OCI-LY3 (cell line): ENCODE measurements around the gene RFTN1.

ENCODE experiments used
- H2AFZ ChIP-seq: fragments of 200-600, 300-600 bp; shearing (Covaris generic); 2 replicates; pipeline ENCODE4 v1.6.0; 2014; ENCODE audit warnings: antibody characterized with exemption, low read depth, low read length
- H3K27ac ChIP-seq: fragments of 200-600, 300-600 bp; sonication (generic); 2 replicates; pipeline ENCODE4 v1.5.1; 2014; ENCODE audit warnings: mild to moderate bottlenecking, low read length, moderate library complexity, mixed read lengths
- H3K27me3 ChIP-seq: fragments of 200-600, 300-600 bp; sonication (generic); 2 replicates; pipeline ENCODE4 v1.6.1; 2014; ENCODE audit warnings: low read depth, low read length, mixed read lengths
- H3K36me3 ChIP-seq: fragments of 200-600, 300-600 bp; sonication (generic); replicated peaks from 2 replicates; pipeline ENCODE3; 2014; ENCODE audit warnings: low read depth, low read length, mixed read lengths
- H3K4me1 ChIP-seq: fragments of 300-600, 200-600 bp; sonication (generic); 2 replicates; pipeline ENCODE4 v1.6.1; 2014; ENCODE audit warnings: low read length, mixed read lengths
- H3K4me2 ChIP-seq: fragments of 200-600, 300-600 bp; sonication (generic); 2 replicates; pipeline ENCODE4 v1.6.1; 2014; ENCODE audit warnings: low read length, mixed read lengths
- H3K4me3 ChIP-seq: fragments of 300-600, 200-600 bp; sonication (generic); 2 replicates; pipeline ENCODE4 v1.5.1; 2014; ENCODE audit warnings: antibody characterized with exemption, mild to moderate bottlenecking, low read length, moderate library complexity
- H3K79me2 ChIP-seq: fragments of 300-600, 200-600 bp; shearing (Covaris generic); 2 replicates; pipeline ENCODE4 v1.6.1; 2014; ENCODE audit warnings: mild to moderate bottlenecking, low read length, mixed read lengths
- H3K9ac ChIP-seq: fragments of 300-600, 200-600 bp; shearing (Covaris generic); 2 replicates; pipeline ENCODE4 v1.6.0; 2014; ENCODE audit warnings: mild to moderate bottlenecking, low read length, moderate library complexity
- H3K9me3 ChIP-seq: fragments of 200-600, 300-600 bp; shearing (Covaris generic); 2 replicates; pipeline ENCODE4 v1.6.1; 2014; ENCODE audit warnings: low read length, mixed read lengths; ENCODE audit not compliant: insufficient read depth
- H4K20me1 ChIP-seq: fragments of 200-600, 300-600 bp; sonication (generic); 2 replicates; pipeline ENCODE4 v1.6.1; 2016; ENCODE audit warnings: low read length, mixed read lengths; ENCODE audit not compliant: insufficient read depth
- CTCF ChIP-seq: fragments of 200-600, 300-600 bp; sonication (generic); IDR thresholded peaks from 2 replicates; pipeline ENCODE4 v1.5.1; 2014; ENCODE audit warnings: antibody characterized with exemption, low read length, low read depth
- EZH2phosphoT487 ChIP-seq: fragments of 200-600 bp; shearing (Covaris generic); IDR thresholded peaks from 2 replicates; pipeline ENCODE4 v1.6.1; 2018; ENCODE audit warnings: antibody characterized with exemption, mixed run types, low read depth

Gene RFTN1

GRCh38 chr3:16304061-16305010 is 209.2 kb downstream of the RFTN1 start:
- H3K4me2 ChIP-seq: no peak overlapping the region
- H3K36me3 ChIP-seq: peaks cover 45% of the 10 kb centered on the region
- H3K4me1 ChIP-seq: peaks cover 11% of the 10 kb centered on the region
- H3K27me3 ChIP-seq: no peaks in the 10 kb centered on the region
- H3K27ac ChIP-seq: no peak overlapping the region
- no peak overlapping the region for H3K4me3 ChIP-seq
- TF ChIP-seq CTCF: no peak
- no peak for TF ChIP-seq EZH2phosphoT487
- H2AFZ ChIP-seq: no peak overlapping the region
- H3K79me2 ChIP-seq: no peaks in the 10 kb centered on the region
- H3K9ac ChIP-seq: no peak overlapping the region
- no peaks in the 10 kb centered on the region for H4K20me1 ChIP-seq
- no peaks in the 10 kb centered on the region for H3K9me3 ChIP-seq

GRCh38 chr3:16303037-16303575 is 210.4 kb downstream of the RFTN1 start:
- Histone ChIP-seq H3K9ac (no peak overlapping the region), H3K4me3 (no peak overlapping the region), H2AFZ (no peak overlapping the region), H3K4me1 (0 out of 2 replicates have a peak, but pooled peaks cover 4% of the 10 kb centered on the region), H3K4me2 (no peak overlapping the region), H3K9me3 (no peaks in the 10 kb centered on the region), H3K79me2 (no peaks in the 10 kb centered on the region), H4K20me1 (no peaks in the 10 kb centered on the region), H3K27ac (no peak overlapping the region), H3K27me3 (no peaks in the 10 kb centered on the region), H3K36me3 (peaks cover 46% of the 10 kb centered on the region)
- TF ChIP-seq CTCF: no peak
- no peak for TF ChIP-seq EZH2phosphoT487

- TF ChIP-seq EZH2phosphoT487 (no peak), CTCF (no peak)
- no peaks in the 10 kb centered on the region for H4K20me1 ChIP-seq
- no peaks in the 10 kb centered on the region for H3K27me3 ChIP-seq
- no peak overlapping the region for H3K4me3 ChIP-seq
- H3K36me3 ChIP-seq: peaks cover 43% of the 10 kb centered on the region
- H3K4me1 ChIP-seq: no peaks in the 10 kb centered on the region
- no peak overlapping the region for H3K9ac ChIP-seq
- no peaks in the 10 kb centered on the region for H3K9me3 ChIP-seq
- no peak overlapping the region for H3K27ac ChIP-seq
- no peak overlapping the region for H3K4me2 ChIP-seq
- no peaks in the 10 kb centered on the region for H3K79me2 ChIP-seq
- no peak overlapping the region for H2AFZ ChIP-seq
These were observed 211.3 kb downstream of the RFTN1 start for GRCh38 chr3:16302082-16302631.

GRCh38 chr3:16301507-16301906 is 212.0 kb downstream of the RFTN1 start:
- Histone ChIP-seq H3K4me2 (no peak overlapping the region), H3K9ac (no peak overlapping the region)
- TF ChIP-seq CTCF (no peak), EZH2phosphoT487 (no peak)

More at GRCh38 chr3:16301507-16301906, 212.0 kb downstream of the RFTN1 start:
- H3K27ac ChIP-seq: no peak overlapping the region
- peaks cover 40% of the 10 kb centered on the region for H3K36me3 ChIP-seq
- no peaks in the 10 kb centered on the region for H3K27me3 ChIP-seq
- H2AFZ ChIP-seq: no peak overlapping the region
- H4K20me1 ChIP-seq: no peaks in the 10 kb centered on the region
- no peaks in the 10 kb centered on the region for H3K79me2 ChIP-seq
- H3K4me1 ChIP-seq: no peaks in the 10 kb centered on the region
- H3K4me3 ChIP-seq: no peak overlapping the region
- H3K9me3 ChIP-seq: no peaks in the 10 kb centered on the region
